SK-N-SH (cell line): ENCODE measurements around the gene PCDHB2.
A peak's percentile ranks its signal among the peaks of the same experiment; 100 is the strongest.

Experiments
- GATA2 ChIP-seq: sonication (generic); formaldehyde crosslinking; IDR thresholded peaks from 2 replicates; pipeline ENCODE4 v1.5.0; 2020; ENCODE audit warnings: mild to moderate bottlenecking, missing genetic modification reagents
- MXI1 ChIP-seq: IDR thresholded peaks from 2 replicates; pipeline ENCODE4 v1.6.1; 2012; ENCODE audit warnings: mild to moderate bottlenecking, low read depth, low read length, improper control_type of control experiment
- POLR2AphosphoS5 ChIP-seq: IDR thresholded peaks from 2 replicates; pipeline ENCODE4 v1.6.1; 2012; ENCODE audit warnings: low read depth, low read length
- RCOR1 ChIP-seq: fragments of 150-350 bp; IDR thresholded peaks from 2 replicates; pipeline ENCODE4 v1.6.1; 2017; ENCODE audit warnings: antibody characterized with exemption, low read length
- SIN3A ChIP-seq: IDR thresholded peaks from 2 replicates; pipeline ENCODE4 v1.6.1; 2012; ENCODE audit warnings: low read depth, mild to moderate bottlenecking, low read length, moderate library complexity, borderline replicate concordance
- TEAD4 ChIP-seq: IDR thresholded peaks from 2 replicates; pipeline ENCODE4 v1.4.0; 2012; ENCODE audit warnings: mild to moderate bottlenecking, borderline replicate concordance; ENCODE audit not compliant: insufficient read depth
- YY1 ChIP-seq: IDR thresholded peaks from 2 replicates; pipeline ENCODE4 v1.4.0; 2012; ENCODE audit warnings: low read depth, mild to moderate bottlenecking
- TF ChIP-seq, protein P1 (sequence below): fragments of 200-600 bp; sonication (generic); IDR thresholded peaks from 2 replicates; pipeline ENCODE4 v1.6.1; 2017; ENCODE audit warnings: antibody characterized with exemption, mild to moderate bottlenecking, moderate library complexity
- TF ChIP-seq, protein P2 (sequence below): IDR thresholded peaks from 2 replicates; pipeline ENCODE4 v1.4.0; 2012; ENCODE audit warnings: low read depth

DNA sequence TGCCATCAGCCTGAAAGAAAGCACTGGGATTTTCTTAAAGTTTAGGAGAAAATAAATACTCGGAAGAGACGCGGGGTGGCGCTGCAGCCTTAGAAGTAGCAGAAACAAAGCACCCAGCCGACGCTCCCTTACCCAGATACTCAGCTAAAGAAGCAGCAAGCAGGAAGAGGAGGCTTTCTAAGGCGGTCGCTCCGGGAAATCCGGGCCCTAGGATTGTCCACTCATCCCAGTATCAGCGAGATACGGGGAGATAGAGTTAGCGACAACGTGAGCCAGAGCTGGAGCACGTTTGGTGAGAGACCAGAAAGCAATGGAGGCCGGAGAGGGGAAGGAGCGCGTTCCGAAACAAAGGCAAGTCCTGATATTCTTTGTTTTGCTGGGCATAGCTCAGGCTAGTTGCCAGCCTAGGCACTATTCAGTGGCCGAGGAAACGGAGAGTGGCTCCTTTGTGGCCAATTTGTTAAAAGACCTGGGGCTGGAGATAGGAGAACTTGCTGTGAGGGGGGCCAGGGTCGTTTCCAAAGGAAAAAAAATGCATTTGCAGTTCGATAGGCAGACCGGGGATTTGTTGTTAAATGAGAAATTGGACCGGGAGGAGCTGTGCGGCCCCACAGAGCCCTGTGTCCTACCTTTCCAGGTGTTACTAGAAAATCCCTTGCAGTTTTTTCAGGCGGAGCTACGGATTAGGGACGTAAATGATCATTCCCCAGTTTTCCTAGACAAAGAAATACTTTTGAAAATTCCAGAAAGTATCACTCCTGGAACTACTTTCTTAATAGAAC is at the start of gene PCDHB2:
- TF ChIP-seq, protein P1, sequence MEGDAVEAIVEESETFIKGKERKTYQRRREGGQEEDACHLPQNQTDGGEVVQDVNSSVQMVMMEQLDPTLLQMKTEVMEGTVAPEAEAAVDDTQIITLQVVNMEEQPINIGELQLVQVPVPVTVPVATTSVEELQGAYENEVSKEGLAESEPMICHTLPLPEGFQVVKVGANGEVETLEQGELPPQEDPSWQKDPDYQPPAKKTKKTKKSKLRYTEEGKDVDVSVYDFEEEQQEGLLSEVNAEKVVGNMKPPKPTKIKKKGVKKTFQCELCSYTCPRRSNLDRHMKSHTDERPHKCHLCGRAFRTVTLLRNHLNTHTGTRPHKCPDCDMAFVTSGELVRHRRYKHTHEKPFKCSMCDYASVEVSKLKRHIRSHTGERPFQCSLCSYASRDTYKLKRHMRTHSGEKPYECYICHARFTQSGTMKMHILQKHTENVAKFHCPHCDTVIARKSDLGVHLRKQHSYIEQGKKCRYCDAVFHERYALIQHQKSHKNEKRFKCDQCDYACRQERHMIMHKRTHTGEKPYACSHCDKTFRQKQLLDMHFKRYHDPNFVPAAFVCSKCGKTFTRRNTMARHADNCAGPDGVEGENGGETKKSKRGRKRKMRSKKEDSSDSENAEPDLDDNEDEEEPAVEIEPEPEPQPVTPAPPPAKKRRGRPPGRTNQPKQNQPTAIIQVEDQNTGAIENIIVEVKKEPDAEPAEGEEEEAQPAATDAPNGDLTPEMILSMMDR: peak; percentile 52
- TF ChIP-seq SIN3A (no peak), YY1 (no peak), TEAD4 (no peak), MXI1 (no peak), POLR2AphosphoS5 (no peak), RCOR1 (no peak), GATA2 (CRISPR knock-in tag) (no peak)
- TF ChIP-seq, protein P2, sequence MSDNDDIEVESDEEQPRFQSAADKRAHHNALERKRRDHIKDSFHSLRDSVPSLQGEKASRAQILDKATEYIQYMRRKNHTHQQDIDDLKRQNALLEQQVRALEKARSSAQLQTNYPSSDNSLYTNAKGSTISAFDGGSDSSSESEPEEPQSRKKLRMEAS: no peak
